OCI-LY3 (cell line): ENCODE data around the gene RRAS2.
"Not testable (repeated sequence)": the region's sequence is repeated elsewhere in the genome, so short reads cannot be mapped to it uniquely, and the experiment has no call there.

Source experiments
- H2AFZ ChIP-seq: fragments of 200-600, 300-600 bp; shearing (Covaris generic); 2 replicates; pipeline ENCODE4 v1.6.0; 2014; ENCODE audit warnings: antibody characterized with exemption, low read depth, low read length
- H3K27ac ChIP-seq: fragments of 200-600, 300-600 bp; sonication (generic); 2 replicates; pipeline ENCODE4 v1.5.1; 2014; ENCODE audit warnings: mild to moderate bottlenecking, low read length, moderate library complexity, mixed read lengths
- H3K27me3 ChIP-seq: fragments of 200-600, 300-600 bp; sonication (generic); 2 replicates; pipeline ENCODE4 v1.6.1; 2014; ENCODE audit warnings: low read depth, low read length, mixed read lengths
- H3K36me3 ChIP-seq: fragments of 200-600, 300-600 bp; sonication (generic); replicated peaks from 2 replicates; pipeline ENCODE3; 2014; ENCODE audit warnings: low read depth, low read length, mixed read lengths
- H3K4me1 ChIP-seq: fragments of 300-600, 200-600 bp; sonication (generic); 2 replicates; pipeline ENCODE4 v1.6.1; 2014; ENCODE audit warnings: low read length, mixed read lengths
- H3K4me2 ChIP-seq: fragments of 200-600, 300-600 bp; sonication (generic); 2 replicates; pipeline ENCODE4 v1.6.1; 2014; ENCODE audit warnings: low read length, mixed read lengths
- H3K4me3 ChIP-seq: fragments of 300-600, 200-600 bp; sonication (generic); 2 replicates; pipeline ENCODE4 v1.5.1; 2014; ENCODE audit warnings: antibody characterized with exemption, mild to moderate bottlenecking, low read length, moderate library complexity
- H3K79me2 ChIP-seq: fragments of 300-600, 200-600 bp; shearing (Covaris generic); 2 replicates; pipeline ENCODE4 v1.6.1; 2014; ENCODE audit warnings: mild to moderate bottlenecking, low read length, mixed read lengths
- H3K9ac ChIP-seq: fragments of 300-600, 200-600 bp; shearing (Covaris generic); 2 replicates; pipeline ENCODE4 v1.6.0; 2014; ENCODE audit warnings: mild to moderate bottlenecking, low read length, moderate library complexity
- H3K9me3 ChIP-seq: fragments of 200-600, 300-600 bp; shearing (Covaris generic); 2 replicates; pipeline ENCODE4 v1.6.1; 2014; ENCODE audit warnings: low read length, mixed read lengths; ENCODE audit not compliant: insufficient read depth
- H4K20me1 ChIP-seq: fragments of 200-600, 300-600 bp; sonication (generic); 2 replicates; pipeline ENCODE4 v1.6.1; 2016; ENCODE audit warnings: low read length, mixed read lengths; ENCODE audit not compliant: insufficient read depth
- EZH2phosphoT487 ChIP-seq: fragments of 200-600 bp; shearing (Covaris generic); IDR thresholded peaks from 2 replicates; pipeline ENCODE4 v1.6.1; 2018; ENCODE audit warnings: antibody characterized with exemption, mixed run types, low read depth
- TF ChIP-seq, protein P1 (sequence below): fragments of 200-600, 300-600 bp; sonication (generic); IDR thresholded peaks from 2 replicates; pipeline ENCODE4 v1.5.1; 2014; ENCODE audit warnings: antibody characterized with exemption, low read length, low read depth

RRAS2 gene

DNA sequence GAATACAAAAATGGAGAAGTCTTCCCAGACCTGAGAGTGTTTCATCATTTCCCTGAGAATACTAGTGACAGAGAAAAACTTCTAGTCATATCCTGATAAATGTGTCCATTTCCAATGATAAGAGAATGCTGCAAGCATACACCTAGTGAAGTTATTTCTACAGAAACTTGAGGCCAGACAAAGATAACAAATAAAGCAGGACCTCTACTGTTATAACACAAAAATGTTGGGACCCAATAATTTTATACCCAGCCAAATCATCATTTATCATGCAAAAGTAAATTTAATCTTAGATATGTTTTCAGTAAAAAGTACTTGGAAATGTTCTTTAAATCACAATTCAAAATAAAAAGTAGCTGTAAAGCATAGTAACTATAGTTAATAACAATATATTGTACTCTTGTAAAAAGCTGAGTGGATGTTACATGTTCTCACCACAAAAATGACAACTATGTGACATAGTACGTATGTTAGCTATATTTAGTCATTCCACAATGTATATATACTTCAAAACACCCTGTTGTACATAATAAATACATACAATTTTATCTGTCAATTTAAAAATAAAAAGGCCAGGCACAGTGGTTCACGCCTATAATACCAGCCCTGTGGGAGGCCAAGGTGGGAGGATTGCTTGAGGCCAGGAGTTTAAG, 12.6 kb downstream of the RRAS2 start:
- Histone ChIP-seq H3K4me2 (no peak overlapping the region), H2AFZ (no peak overlapping the region), H3K27me3 (no peaks in the 10 kb centered on the region), H3K9ac (no peak overlapping the region), H3K27ac (no peak overlapping the region), H3K4me1 (no peaks in the 10 kb centered on the region; the same call in 1 of the 2 replicates), H4K20me1 (peaks cover 11% of the 10 kb centered on the region), H3K9me3 (peaks cover 2% of the 10 kb centered on the region; the same call in 1 of the 2 replicates), H3K4me3 (no peak overlapping the region), H3K79me2 (peaks cover 95% of the 10 kb centered on the region), H3K36me3 (peaks cover 28% of the 10 kb centered on the region)
- TF ChIP-seq, protein P1, sequence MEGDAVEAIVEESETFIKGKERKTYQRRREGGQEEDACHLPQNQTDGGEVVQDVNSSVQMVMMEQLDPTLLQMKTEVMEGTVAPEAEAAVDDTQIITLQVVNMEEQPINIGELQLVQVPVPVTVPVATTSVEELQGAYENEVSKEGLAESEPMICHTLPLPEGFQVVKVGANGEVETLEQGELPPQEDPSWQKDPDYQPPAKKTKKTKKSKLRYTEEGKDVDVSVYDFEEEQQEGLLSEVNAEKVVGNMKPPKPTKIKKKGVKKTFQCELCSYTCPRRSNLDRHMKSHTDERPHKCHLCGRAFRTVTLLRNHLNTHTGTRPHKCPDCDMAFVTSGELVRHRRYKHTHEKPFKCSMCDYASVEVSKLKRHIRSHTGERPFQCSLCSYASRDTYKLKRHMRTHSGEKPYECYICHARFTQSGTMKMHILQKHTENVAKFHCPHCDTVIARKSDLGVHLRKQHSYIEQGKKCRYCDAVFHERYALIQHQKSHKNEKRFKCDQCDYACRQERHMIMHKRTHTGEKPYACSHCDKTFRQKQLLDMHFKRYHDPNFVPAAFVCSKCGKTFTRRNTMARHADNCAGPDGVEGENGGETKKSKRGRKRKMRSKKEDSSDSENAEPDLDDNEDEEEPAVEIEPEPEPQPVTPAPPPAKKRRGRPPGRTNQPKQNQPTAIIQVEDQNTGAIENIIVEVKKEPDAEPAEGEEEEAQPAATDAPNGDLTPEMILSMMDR = no peak
- TF ChIP-seq EZH2phosphoT487 = no peak

DNA sequence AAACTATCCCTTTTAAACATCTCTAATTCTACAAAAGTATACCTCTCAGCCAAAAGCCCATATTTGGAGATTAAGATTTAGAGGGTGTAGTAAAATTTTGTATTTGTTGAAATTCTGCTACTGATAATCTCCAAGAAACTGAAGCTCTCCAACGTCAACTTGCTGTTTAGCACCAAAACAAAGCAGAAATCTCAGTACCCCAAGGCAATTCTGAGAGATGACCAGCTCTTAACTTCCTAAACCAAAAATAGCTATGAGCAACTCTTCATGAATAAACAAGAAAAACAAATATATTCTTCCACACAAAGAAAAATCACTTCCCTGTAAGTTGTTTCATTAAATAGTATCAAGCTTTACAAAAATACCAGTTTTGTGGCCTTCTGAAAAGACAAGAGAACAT, 13.3 kb downstream of the RRAS2 start:
- H3K36me3 ChIP-seq = peaks cover 27% of the 10 kb centered on the region
- H3K4me2 ChIP-seq = no peak overlapping the region
- peaks cover 94% of the 10 kb centered on the region for H3K79me2 ChIP-seq
- no peaks in the 10 kb centered on the region; the same call in 1 of the 2 replicates for H3K4me1 ChIP-seq
- H3K4me3 ChIP-seq = no peak overlapping the region
- H4K20me1 ChIP-seq = peaks cover 13% of the 10 kb centered on the region
- H2AFZ ChIP-seq = no peak overlapping the region
- no peak overlapping the region for H3K9ac ChIP-seq
- no peak overlapping the region for H3K27ac ChIP-seq
- TF ChIP-seq, protein P1 = no peak
- H3K27me3 ChIP-seq = no peaks in the 10 kb centered on the region
- peaks cover 1% of the 10 kb centered on the region; the same call in 1 of the 2 replicates for H3K9me3 ChIP-seq

DNA sequence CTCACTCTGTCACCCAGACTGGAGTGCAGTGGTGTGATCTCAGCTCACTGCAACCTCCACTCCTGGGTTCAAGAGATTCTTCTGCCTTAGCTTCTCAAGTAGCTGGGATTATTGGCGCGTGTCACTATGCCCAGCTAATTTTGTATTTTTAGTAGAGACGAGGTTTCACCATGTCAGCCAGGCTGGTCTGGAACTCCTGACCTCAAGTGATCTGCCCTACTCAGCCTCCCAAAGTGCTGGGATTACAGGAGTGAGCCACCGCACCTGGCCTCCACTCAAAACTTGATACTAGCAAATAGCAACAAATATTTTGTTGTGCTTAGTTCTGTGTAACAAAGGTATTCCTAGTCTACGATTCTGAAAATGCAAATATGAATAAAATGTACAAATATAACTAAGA, 14.0 kb downstream of the RRAS2 start:
- H2AFZ ChIP-seq, H3K9me3 ChIP-seq, H3K4me1 ChIP-seq, H3K4me3 ChIP-seq, H3K27ac ChIP-seq, H3K9ac ChIP-seq, H3K4me2 ChIP-seq, H3K27me3 ChIP-seq, H4K20me1 ChIP-seq: not testable (repeated sequence)
- Histone ChIP-seq H3K79me2 (peaks cover 94% of the 10 kb centered on the region), H3K36me3 (peaks cover 25% of the 10 kb centered on the region)

DNA sequence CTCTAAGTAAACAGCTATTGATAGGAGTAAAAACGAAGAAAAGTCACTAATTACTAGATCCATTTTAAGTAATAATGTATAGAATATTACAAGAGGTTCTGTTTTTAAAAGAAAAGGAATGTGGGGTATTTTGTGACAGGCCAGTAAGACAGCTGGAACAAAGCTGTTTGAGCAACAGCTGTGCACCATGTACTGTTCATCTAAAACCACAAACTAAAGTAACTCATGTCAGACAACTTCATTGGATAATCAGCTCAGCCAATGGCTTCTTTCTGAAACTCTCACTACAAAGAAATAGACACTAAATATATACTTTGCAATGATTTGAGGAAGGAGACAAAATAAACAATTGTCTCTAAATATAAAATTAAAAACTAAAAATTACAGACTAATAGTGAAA, 16.1 kb downstream of the RRAS2 start:
- Histone ChIP-seq H3K9me3 (no peaks in the 10 kb centered on the region; the same call in 1 of the 2 replicates), H3K27ac (no peak overlapping the region), H4K20me1 (peaks cover 9% of the 10 kb centered on the region; the same call in 1 of the 2 replicates), H3K79me2 (peaks cover 91% of the 10 kb centered on the region), H3K4me3 (no peak overlapping the region), H3K9ac (no peak overlapping the region), H3K36me3 (peaks cover 19% of the 10 kb centered on the region), H2AFZ (no peak overlapping the region), H3K27me3 (no peaks in the 10 kb centered on the region), H3K4me1 (no peaks in the 10 kb centered on the region), H3K4me2 (no peak overlapping the region)
- no peak for TF ChIP-seq EZH2phosphoT487
- TF ChIP-seq, protein P1 = no peak
